Measurements from ENCODE around the gene KIRREL1. TPM values are rescaled to one million over a fixed set of nuclear protein-coding genes. Genes with fewer than 3 reads are reported as not detected.
A peak's percentile ranks its signal among the peaks of the same experiment; 100 is the strongest.

Gene KIRREL1
- total and polyA plus RNA-seq, 2 of the 8 experiments (the other 6 are each of a cell fraction or from before 2014, with no cell fraction given): 14.2 to 39.0 TPM

GRCh38 chr1:157992031-157992832 lies 1.2 kb upstream of the KIRREL1 start:
- no peaks in the 10 kb centered on the region for H3K9me3 ChIP-seq (ENCODE audit: insufficient read depth in 2 of 2, low read depth in 1 of 2, low read length in 1 of 2)
- H3K27me3 ChIP-seq (replicated peaks in 1 of 4; ENCODE audit: control insufficient read depth in 3 of 4, extremely low read depth in 1 of 4, insufficient read depth in 3 of 4, low read length in 3 of 4): peaks cover 0 to 5% (median 0%) of the 10 kb centered on the region in 4 experiments; a peak in 3 of 7 replicates
- no peak overlapping the region for H4K8ac ChIP-seq (ENCODE audit: extremely low read depth, insufficient read depth, low read length)
- no peak overlapping the region for H2AFZ ChIP-seq (ENCODE audit: low read length)
- H3K23ac ChIP-seq (ENCODE audit: insufficient read length): no peak overlapping the region
- peak overlapping the region; percentile 39; the same call in 1 of the 2 replicates for H3K18ac ChIP-seq (ENCODE audit: extremely low read depth, low read length)
- POLR2A ChIA-PET (ENCODE audit: partially characterized antibody): interaction anchor here (0.7 to 7.8 kb wide), 20 partner anchors 9 to 188 kb away, joined by 3 to 94 read pairs (median 4); partner anchors contain the start of gene CD1D
- no peak overlapping the region for H2AK5ac ChIP-seq (ENCODE audit: low read depth, low read length)
- peak overlapping the region in 1 of 4 experiments; percentile 99; a peak in 1 of 8 replicates for H3K4me3 ChIP-seq (ENCODE audit: extremely low read depth in 1 of 4, insufficient read depth in 2 of 4, low read depth in 3 of 4, low read length in 4 of 4)
- peaks cover 16 to 32% (median 22%) of the 10 kb centered on the region in 4 experiments for H3K4me1 ChIP-seq (replicated peaks in 1 of 4; ENCODE audit: control insufficient read depth in 3 of 4, insufficient read depth in 4 of 4, low read length in 3 of 4)
- CTCF ChIA-PET (ENCODE audit: partially characterized antibody): interaction anchor here (0.6 to 53.4 kb wide), 17 partner anchors 8 to 242 kb away, joined by 3 to 2918 read pairs (median 8); a partner anchor contains a TSS
- H4K20me1 ChIP-seq (replicated peaks in 1 of 2; ENCODE audit: control insufficient read depth in 1 of 2, insufficient read depth in 2 of 2, low read length in 2 of 2): no peaks in the 10 kb centered on the region
- H2BK5ac ChIP-seq (ENCODE audit: low read depth, low read length): no peak overlapping the region
- peaks cover 11% of the 10 kb centered on the region; the same call in 1 of the 2 replicates for H3K79me1 ChIP-seq (ENCODE audit: low read depth, low read length)
- H3K56ac ChIP-seq (replicated peaks; ENCODE audit: insufficient read length, low read depth, low read length): no peak overlapping the region
- no peak overlapping the region for H3K4ac ChIP-seq (replicated peaks; ENCODE audit: insufficient read length, low read depth, low read length)
- peak; percentile 96 to 98 for TF ChIP-seq RAD21 (IDR thresholded peaks at IDR 0.05 in 1 of 2, conservative IDR thresholded peaks at IDR 0.05 in 1 of 2; ENCODE audit: low read depth in 2 of 2, low read length in 2 of 2)
- 0 out of 2 replicates have a peak, but pooled peaks have one; percentile 27 for TF ChIP-seq CEBPB (IDR thresholded peaks at IDR 0.05; ENCODE audit: low read depth, low read length)
- peak; percentile 90 to 97 (median 95) for TF ChIP-seq CTCF (IDR thresholded peaks at IDR 0.05; ENCODE audit: control extremely low read depth in 1 of 3, insufficient read depth in 1 of 3, low read depth in 1 of 3, low read length in 3 of 3)
- no peak for TF ChIP-seq SAP30 (IDR thresholded peaks at IDR 0.05; ENCODE audit: insufficient read depth, insufficient replicate concordance, low read length)
- no peak overlapping the region for H4K91ac ChIP-seq (replicated peaks; ENCODE audit: insufficient read length, low read length)
- no peak overlapping the region for H3K14ac ChIP-seq (ENCODE audit: insufficient read length)
- WGBS, 2 experiments (ENCODE audit: extremely low coverage in 1 of 2, insufficient coverage in 1 of 2, insufficient read length in 1 of 2, insufficient replicate concordance in 2 of 2, low coverage in 1 of 2, low lambda C conversion rate in 2 of 2, missing lambda C conversion rate in 1 of 2): 34% methylated on average over 10 of the region's 10 CpGs; no CpG with 5 or more reads in 1 of the 2 experiments
- no peak overlapping the region for H3K27ac ChIP-seq (ENCODE audit: low read depth, low read length)
- DNase-seq (ENCODE audit: low read depth in 1 of 2, low spot score in 2 of 2) (peak in 1 of 2 experiments; percentile 86), FAIRE-seq (peak; percentile 57)
- peak overlapping the region; percentile 93 for H2BK15ac ChIP-seq (ENCODE audit: low read length)
- H3K36me3 ChIP-seq (ENCODE audit: control insufficient read depth in 2 of 4, insufficient read depth in 4 of 4, low read length in 3 of 4): no peaks in the 10 kb centered on the region; a peak in 1 of 8 replicates
- no peak overlapping the region for H2BK20ac ChIP-seq (ENCODE audit: low read length)
- H3K4me2 ChIP-seq (ENCODE audit: insufficient read depth in 1 of 2, low read depth in 2 of 2, low read length in 2 of 2): peak overlapping the region; percentile 85 to 91; a peak in 2 of 4 replicates
- H3K79me2 ChIP-seq (ENCODE audit: control insufficient read depth in 1 of 2, insufficient read depth in 2 of 2, low read length in 2 of 2): peaks cover 11 to 35% of the 10 kb centered on the region in 2 experiments; a peak in 3 of 4 replicates
- no peak overlapping the region for H4K5ac ChIP-seq (ENCODE audit: insufficient read length, low read depth, low read length)
- peaks cover 8% of the 10 kb centered on the region for H3K23me2 ChIP-seq (ENCODE audit: low read depth, low read length)
- peak overlapping the region; percentile 56; the same call in 1 of the 2 replicates for H2BK12ac ChIP-seq (ENCODE audit: low read depth, low read length)
- H2BK120ac ChIP-seq (replicated peaks; ENCODE audit: low read depth, low read length): no peak overlapping the region
- H3K9ac ChIP-seq (replicated peaks in 1 of 4; ENCODE audit: extremely low read depth in 1 of 4, low read depth in 3 of 4, low read length in 3 of 4): no peak overlapping the region
